Neural crest cell (in vitro differentiated cells): Measurements from ENCODE around the gene EVX2. TPM values are rescaled to one million over a fixed set of nuclear protein-coding genes. Genes with fewer than 3 reads are reported as not detected.

Experiments used
- DNase-seq: peaks from one replicate; pipeline ENCODE4 v3.0.0; 2021; ENCODE audit warnings: low read depth, mixed read lengths, low spot score
- H3K27ac Mint-ChIP-seq: one replicate; pipeline ENCODE4 v1.8.0; 2021; ENCODE audit warnings: mild to moderate bottlenecking, mixed read lengths; ENCODE audit not compliant: unreplicated experiment
- H3K27me3 Mint-ChIP-seq: 2 replicates; pipeline ENCODE4 v1.8.0; 2021; ENCODE audit warnings: low read depth, mild to moderate bottlenecking, mixed read lengths
- H3K36me3 Mint-ChIP-seq: 2 replicates; pipeline ENCODE4 v1.8.0; 2021; ENCODE audit warnings: low read depth, mild to moderate bottlenecking, mixed read lengths
- H3K4me1 Mint-ChIP-seq: 2 replicates; pipeline ENCODE4 v1.8.0; 2021; ENCODE audit warnings: mixed read lengths
- H3K4me3 Mint-ChIP-seq: one replicate; pipeline ENCODE4 v1.8.0; 2021; ENCODE audit warnings: mild to moderate bottlenecking, mixed read lengths
- H3K9me3 Mint-ChIP-seq: 2 replicates; pipeline ENCODE4 v1.8.0; 2021; ENCODE audit warnings: mixed read lengths
- CTCF ChIP-seq: fragments of 200-600 bp; sonication (generic); conservative IDR thresholded peaks from 2 replicates; pipeline ENCODE4 v1.5.0; 2021; ENCODE audit warnings: antibody characterized with exemption, mild to moderate bottlenecking
- total RNA-seq: library from RNA; stranded (reverse); gene quantifications from 2 replicates; pipeline ENCODE4 v1.2.1, GENCODE V29; 2021

Gene EVX2
- total RNA-seq, 1 donor from 2014 or later: 0.44 TPM

- no peak for TF ChIP-seq CTCF
- H3K4me3 Mint-ChIP-seq: peak overlapping the region; percentile 32
- H3K9me3 Mint-ChIP-seq: no peaks in the 10 kb centered on the region
- H3K27me3 Mint-ChIP-seq: peaks cover 96% of the 10 kb centered on the region
- H3K36me3 Mint-ChIP-seq: peaks cover 4% of the 10 kb centered on the region
- no peak for DNase-seq
- peaks cover 6% of the 10 kb centered on the region for H3K4me1 Mint-ChIP-seq
- H3K27ac Mint-ChIP-seq: no peak overlapping the region
These were observed 39.8 kb upstream of the EVX2 start for GRCh38 chr2:176123411-176124109.

- Mint-ChIP-seq H3K36me3 (peaks cover 4% of the 10 kb centered on the region), H3K9me3 (no peaks in the 10 kb centered on the region), H3K27me3 (peaks cover 96% of the 10 kb centered on the region), H3K27ac (no peak within 1 kb of the TSS), H3K4me1 (no peaks in the 10 kb centered on the region), H3K4me3 (peak within 1 kb of the TSS; percentile 73)
- no peak for DNase-seq
- no peak for TF ChIP-seq CTCF
These were observed 39.1 kb upstream of the EVX2 start, which contains the start of gene HOXD9 for GRCh38 chr2:176122683-176123410. TSS of gene HOXD9 (plus strand) at chr2:176122719. CDS start at chr2:176122769, 50 bp downstream.

- peaks cover 4% of the 10 kb centered on the region for H3K36me3 Mint-ChIP-seq
- peak; percentile 11 for TF ChIP-seq CTCF
- DNase-seq: no peak
- peak overlapping the region; percentile 73 for H3K4me3 Mint-ChIP-seq
- peaks cover 95% of the 10 kb centered on the region for H3K27me3 Mint-ChIP-seq
- H3K27ac Mint-ChIP-seq: no peak overlapping the region
- H3K4me1 Mint-ChIP-seq: no peaks in the 10 kb centered on the region
- H3K9me3 Mint-ChIP-seq: no peaks in the 10 kb centered on the region
These were observed 38.4 kb upstream of the EVX2 start for GRCh38 chr2:176122052-176122682.

- peaks cover 7% of the 10 kb centered on the region for H3K36me3 Mint-ChIP-seq
- peak overlapping the region; percentile 67 for H3K4me3 Mint-ChIP-seq
- H3K27ac Mint-ChIP-seq: no peak overlapping the region
- TF ChIP-seq CTCF: no peak
- H3K27me3 Mint-ChIP-seq: peaks cover 95% of the 10 kb centered on the region
- no peaks in the 10 kb centered on the region for H3K4me1 Mint-ChIP-seq
- H3K9me3 Mint-ChIP-seq: peaks cover 6% of the 10 kb centered on the region
- no peak for DNase-seq
These were observed 37.7 kb upstream of the EVX2 start for GRCh38 chr2:176121190-176122051.
